ENCODE data around the gene LPP. TPM values are rescaled to one million over a fixed set of nuclear protein-coding genes. Genes with fewer than 3 reads are reported as not detected.
A peak's percentile ranks its signal among the peaks of the same experiment; 100 is the strongest.

LPP gene
- total RNA-seq, 2 donors from 2014 or later, result 52.7 to 56.7 TPM

DNA sequence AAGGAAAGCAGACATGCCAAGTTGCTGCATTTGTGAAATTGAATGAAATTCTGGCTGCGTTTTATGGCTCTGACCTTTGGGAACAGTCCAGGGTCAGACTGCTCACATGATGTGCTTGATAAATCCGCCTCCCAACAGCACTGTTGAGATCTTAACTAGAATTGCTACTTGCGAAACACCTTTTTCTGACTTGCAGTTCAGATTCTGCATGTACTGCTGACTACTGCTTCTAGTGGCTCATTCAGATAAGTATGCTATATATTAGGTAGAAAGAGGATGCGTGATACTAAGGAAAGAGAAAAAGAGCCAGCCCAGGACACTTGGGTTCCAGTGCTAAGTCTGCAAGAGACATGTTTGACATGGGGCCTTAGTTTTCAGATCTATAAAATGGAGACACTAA lies 129.4 kb downstream of the LPP start:
- ATAC-seq (no peak), DNase-seq (ENCODE audit: low spot score) (no peak)
- H3K9me3 Mint-ChIP-seq, result no peaks in the 10 kb centered on the region
- no peaks in the 10 kb centered on the region for H3K27me3 Mint-ChIP-seq
- H3K4me3 Mint-ChIP-seq, result peak overlapping the region; percentile 21
- H3K27ac Mint-ChIP-seq, result peak overlapping the region; percentile 25 to 76
- H3K4me1 Mint-ChIP-seq (ENCODE audit: low read depth in 2 of 2), result peaks cover 58 to 65% of the 10 kb centered on the region in 2 donors
- no peaks in the 10 kb centered on the region for H3K36me3 Mint-ChIP-seq

DNA sequence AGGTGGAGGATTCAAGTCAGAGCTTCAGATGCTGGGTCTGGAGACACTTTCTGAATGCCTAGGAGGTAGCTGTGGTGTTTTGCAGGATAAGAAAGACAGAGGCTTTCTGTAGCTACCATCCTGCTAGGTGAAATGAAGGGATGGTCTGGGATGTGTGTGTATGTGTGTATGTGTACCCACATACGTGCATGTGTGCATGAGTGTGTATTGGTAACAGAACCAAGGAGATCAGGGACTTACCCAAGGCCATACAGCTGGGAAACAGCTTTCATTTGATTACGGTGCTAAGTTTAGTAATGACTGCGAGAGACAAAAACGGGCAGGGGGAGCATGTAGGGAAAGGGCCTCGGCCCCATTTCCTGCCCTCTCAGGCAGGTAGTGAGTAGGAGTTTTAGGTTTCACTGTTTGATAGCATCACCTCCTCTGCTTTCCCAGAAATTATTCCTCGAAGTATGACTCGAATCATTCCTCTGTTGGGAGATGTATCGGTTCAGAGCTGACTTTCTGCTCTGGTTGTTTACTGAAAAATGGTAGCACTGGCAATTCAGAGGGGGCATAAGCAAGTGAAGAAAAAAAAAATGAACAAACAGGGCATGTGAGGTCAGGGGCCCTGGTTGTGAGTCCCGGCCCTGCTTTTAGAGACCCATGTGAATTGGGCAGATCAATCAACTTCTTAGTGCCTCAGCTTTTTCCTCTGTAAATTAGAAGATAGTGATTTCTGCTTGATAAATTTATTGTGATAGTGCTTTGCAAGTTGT lies 130.7 kb downstream of the LPP start:
- peaks cover 58 to 66% of the 10 kb centered on the region in 2 donors for H3K4me1 Mint-ChIP-seq (ENCODE audit: low read depth in 2 of 2)
- no peaks in the 10 kb centered on the region for H3K36me3 Mint-ChIP-seq
- DNase-seq (ENCODE audit: low spot score), result no peak
- peak overlapping the region; percentile 66 to 89 for H3K27ac Mint-ChIP-seq
- no peaks in the 10 kb centered on the region for H3K27me3 Mint-ChIP-seq
- peak; percentile 86 for ATAC-seq
- H3K9me3 Mint-ChIP-seq, result no peaks in the 10 kb centered on the region
- H3K4me3 Mint-ChIP-seq, result peak overlapping the region; percentile 72

GRCh38 chr3:188286087-188286513 lies 132.1 kb downstream of the LPP start:
- peak; percentile 53 to 54 for ATAC-seq
- peak overlapping the region; percentile 28 for H3K4me3 Mint-ChIP-seq

GRCh38 chr3:188287339-188287738 lies 133.4 kb downstream of the LPP start:
- no peak overlapping the region for H3K4me3 Mint-ChIP-seq
- peak overlapping the region; percentile 30 to 89 for H3K27ac Mint-ChIP-seq
- H3K9me3 Mint-ChIP-seq, result no peaks in the 10 kb centered on the region
- no peak for DNase-seq (ENCODE audit: low spot score)
- H3K27me3 Mint-ChIP-seq, result no peaks in the 10 kb centered on the region
- ATAC-seq, result no peak
- H3K36me3 Mint-ChIP-seq, result no peaks in the 10 kb centered on the region
- peaks cover 62 to 69% of the 10 kb centered on the region in 2 donors for H3K4me1 Mint-ChIP-seq (ENCODE audit: low read depth in 2 of 2)

More at GRCh38 chr3:188286087-188286513, 132.1 kb downstream of the LPP start:
- no peak for DNase-seq (ENCODE audit: low spot score)
- Mint-ChIP-seq H3K4me1 (ENCODE audit: low read depth in 2 of 2) (peaks cover 61 to 65% of the 10 kb centered on the region in 2 donors), H3K27me3 (no peaks in the 10 kb centered on the region), H3K27ac (peak overlapping the region; percentile 66 to 89), H3K9me3 (no peaks in the 10 kb centered on the region), H3K36me3 (no peaks in the 10 kb centered on the region)

GRCh38 chr3:188287762-188288505 lies 134.0 kb downstream of the LPP start:
- Mint-ChIP-seq H3K27ac (peak overlapping the region; percentile 30 to 89), H3K4me3 (peak overlapping the region; percentile 38), H3K4me1 (ENCODE audit: low read depth in 2 of 2) (peaks cover 63 to 65% of the 10 kb centered on the region in 2 donors), H3K36me3 (no peaks in the 10 kb centered on the region), H3K27me3 (no peaks in the 10 kb centered on the region), H3K9me3 (no peaks in the 10 kb centered on the region)
- peak in 1 of 2 donors; percentile 50 for ATAC-seq
- no peak for DNase-seq (ENCODE audit: low spot score)

DNA sequence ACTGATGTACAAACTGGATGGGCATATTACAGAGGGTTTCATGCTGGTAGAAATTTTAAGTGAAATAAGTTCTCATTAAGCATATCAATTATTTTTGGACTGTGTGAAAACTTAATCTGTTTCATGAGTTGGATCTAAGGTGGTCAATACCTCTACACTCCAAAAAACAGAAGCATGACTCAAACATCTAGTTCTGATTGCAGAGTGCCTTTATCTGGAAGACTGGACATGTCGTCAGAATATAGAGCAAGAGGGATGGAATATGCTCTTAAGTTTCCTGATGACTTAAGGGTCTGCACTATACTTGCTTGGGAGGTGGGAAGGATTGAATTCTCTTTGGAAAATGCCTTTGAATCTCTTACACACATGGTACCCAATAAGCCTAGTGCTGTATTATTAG lies 138.3 kb downstream of the LPP start:
- DNase-seq (ENCODE audit: low spot score) (no peak), ATAC-seq (no peak)
- Mint-ChIP-seq H3K4me1 (ENCODE audit: low read depth in 2 of 2) (peaks cover 68 to 73% of the 10 kb centered on the region in 2 donors), H3K27me3 (no peaks in the 10 kb centered on the region), H3K36me3 (no peaks in the 10 kb centered on the region), H3K27ac (peak overlapping the region; percentile 87 to 88), H3K9me3 (no peaks in the 10 kb centered on the region), H3K4me3 (no peak overlapping the region)

GRCh38 chr3:188292827-188293226 lies 138.9 kb downstream of the LPP start:
- Mint-ChIP-seq H3K9me3 (no peaks in the 10 kb centered on the region), H3K27ac (peak overlapping the region; percentile 87 to 88), H3K4me1 (ENCODE audit: low read depth in 2 of 2) (peaks cover 67 to 72% of the 10 kb centered on the region in 2 donors), H3K27me3 (no peaks in the 10 kb centered on the region), H3K4me3 (peak overlapping the region; percentile 30), H3K36me3 (no peaks in the 10 kb centered on the region)
- ATAC-seq (no peak), DNase-seq (ENCODE audit: low spot score) (no peak)

DNA sequence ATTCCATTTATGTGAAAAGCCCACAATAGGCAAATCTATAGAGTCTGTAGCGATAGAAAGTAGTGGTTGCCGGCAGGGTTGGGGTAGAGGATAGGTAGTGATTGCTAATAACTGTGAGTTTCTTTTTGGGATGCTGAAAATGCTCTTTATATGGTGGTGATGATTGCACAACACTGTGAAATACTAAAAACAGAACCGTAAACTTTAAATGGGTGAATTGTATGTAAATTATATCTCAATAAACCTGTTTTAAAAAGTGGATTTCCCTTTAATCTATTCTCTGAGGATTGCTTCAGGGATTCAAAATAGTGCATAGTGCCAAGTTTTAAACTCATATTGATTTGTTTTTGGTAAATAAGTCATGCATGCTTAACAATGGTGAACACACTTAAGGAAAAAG lies 140.2 kb downstream of the LPP start:
- Mint-ChIP-seq H3K4me1 (ENCODE audit: low read depth in 2 of 2) (peaks cover 73 to 76% of the 10 kb centered on the region in 2 donors), H3K9me3 (no peaks in the 10 kb centered on the region), H3K27me3 (no peaks in the 10 kb centered on the region), H3K27ac (peak overlapping the region; percentile 87 to 88), H3K36me3 (no peaks in the 10 kb centered on the region), H3K4me3 (peak overlapping the region; percentile 30)
- peak; percentile 70 to 82 for ATAC-seq
- no peak for DNase-seq (ENCODE audit: low spot score)

- H3K4me1 Mint-ChIP-seq (ENCODE audit: low read depth in 2 of 2), result peaks cover 76 to 82% of the 10 kb centered on the region in 2 donors
- H3K9me3 Mint-ChIP-seq, result no peaks in the 10 kb centered on the region
- H3K36me3 Mint-ChIP-seq, result no peaks in the 10 kb centered on the region
- H3K27me3 Mint-ChIP-seq, result no peaks in the 10 kb centered on the region
- no peak for DNase-seq (ENCODE audit: low spot score)
- peak; percentile 63 to 73 for ATAC-seq
- peak overlapping the region; percentile 30 for H3K4me3 Mint-ChIP-seq
- peak overlapping the region; percentile 87 to 88 for H3K27ac Mint-ChIP-seq
Measured at GRCh38 chr3:188294823-188295487, 141.0 kb downstream of the LPP start.

DNA sequence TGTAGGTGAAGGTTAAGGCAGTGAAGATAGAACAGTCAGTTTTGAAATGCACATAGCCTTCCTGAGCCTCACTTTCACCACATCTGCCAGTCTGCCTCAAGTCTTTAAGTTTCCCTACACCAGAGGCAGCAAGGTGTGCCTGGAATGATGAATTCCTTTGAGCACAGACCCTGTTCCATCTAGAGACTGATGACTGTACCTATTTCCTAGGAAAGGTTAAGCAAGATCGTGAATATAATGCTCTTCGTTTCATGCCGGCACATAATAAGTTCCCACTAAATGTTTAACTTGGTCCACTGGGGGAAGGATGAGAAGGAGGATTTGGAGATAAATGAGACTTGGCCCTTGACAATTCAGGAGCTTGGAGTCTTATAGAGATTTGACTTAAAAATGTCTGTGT lies 141.9 kb downstream of the LPP start:
- DNase-seq (ENCODE audit: low spot score), result no peak

DNA sequence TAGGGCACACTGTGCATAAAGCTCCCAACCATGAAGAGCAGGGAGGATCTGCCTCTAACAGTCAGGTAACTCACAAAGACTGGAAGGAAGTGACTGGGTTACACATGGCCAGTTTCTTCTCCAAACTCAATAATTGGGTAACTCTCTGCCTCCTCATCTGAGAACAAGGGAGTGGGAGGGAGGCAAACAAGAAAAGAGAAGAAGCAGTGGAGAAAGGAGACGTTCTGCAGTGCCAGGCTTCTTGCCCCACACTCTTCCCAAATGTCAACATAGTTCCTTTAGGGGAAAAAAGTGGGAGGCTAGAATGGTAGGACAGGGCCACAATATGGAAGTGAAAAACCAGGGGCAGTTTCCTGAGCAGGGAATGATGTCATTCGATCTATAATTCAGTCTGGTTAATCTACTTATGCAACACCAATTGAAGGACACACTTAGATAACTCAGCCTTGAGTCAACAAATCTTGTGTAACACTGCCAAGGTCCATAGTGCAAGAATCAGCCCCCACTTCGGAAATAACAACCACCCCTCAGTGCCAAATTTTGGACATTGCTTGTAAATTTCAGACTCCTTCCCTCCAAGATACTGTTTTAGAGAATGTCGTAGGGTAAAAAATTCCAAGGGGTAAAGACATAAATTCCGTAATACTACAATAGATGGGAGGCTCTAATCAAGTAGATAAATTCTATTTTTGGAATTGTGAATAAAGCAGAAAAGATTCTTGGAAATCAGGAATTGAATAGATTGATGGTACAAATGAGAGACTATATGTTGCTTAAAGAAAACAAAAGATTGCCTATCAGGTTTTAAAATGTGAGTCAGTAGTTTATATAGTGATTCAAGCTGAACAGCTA lies 143.0 kb downstream of the LPP start:
- Mint-ChIP-seq H3K27ac (peak overlapping the region; percentile 87 to 88), H3K27me3 (no peaks in the 10 kb centered on the region), H3K36me3 (no peaks in the 10 kb centered on the region), H3K9me3 (no peaks in the 10 kb centered on the region), H3K4me3 (peak overlapping the region; percentile 30), H3K4me1 (ENCODE audit: low read depth in 2 of 2) (peaks cover 68 to 83% of the 10 kb centered on the region in 2 donors)
- DNase-seq (ENCODE audit: low spot score) (no peak), ATAC-seq (peak in 1 of 2 donors; percentile 54)

More for the DNA sequence above, 141.9 kb downstream of the LPP start:
- Mint-ChIP-seq H3K36me3 (no peaks in the 10 kb centered on the region), H3K4me1 (ENCODE audit: low read depth in 2 of 2) (peaks cover 71 to 85% of the 10 kb centered on the region in 2 donors), H3K27me3 (no peaks in the 10 kb centered on the region), H3K4me3 (peak overlapping the region; percentile 30), H3K27ac (peak overlapping the region; percentile 87 to 88), H3K9me3 (no peaks in the 10 kb centered on the region)
- no peak for ATAC-seq

- no peak for ATAC-seq
- DNase-seq (ENCODE audit: low spot score), result no peak
- Mint-ChIP-seq H3K27me3 (no peaks in the 10 kb centered on the region), H3K9me3 (no peaks in the 10 kb centered on the region), H3K27ac (peak overlapping the region; percentile 87 to 88), H3K36me3 (no peaks in the 10 kb centered on the region), H3K4me3 (peak overlapping the region; percentile 71), H3K4me1 (ENCODE audit: low read depth in 2 of 2) (peaks cover 70 to 87% of the 10 kb centered on the region in 2 donors)
Measured at GRCh38 chr3:188298585-188298984, 144.6 kb downstream of the LPP start.

- no peaks in the 10 kb centered on the region for H3K27me3 Mint-ChIP-seq
- ATAC-seq (peak; percentile 33 to 78), DNase-seq (ENCODE audit: low spot score) (no peak)
- H3K27ac Mint-ChIP-seq, result peak overlapping the region; percentile 87 to 88
- H3K4me1 Mint-ChIP-seq (ENCODE audit: low read depth in 2 of 2), result peaks cover 66 to 84% of the 10 kb centered on the region in 2 donors
- no peaks in the 10 kb centered on the region for H3K36me3 Mint-ChIP-seq
- peak overlapping the region; percentile 71 for H3K4me3 Mint-ChIP-seq
- no peaks in the 10 kb centered on the region for H3K9me3 Mint-ChIP-seq
Measured at GRCh38 chr3:188299068-188299467, 145.1 kb downstream of the LPP start.
